BE2C (cell line): ENCODE data around the gene CYP27A1.

Source experiments
- DNase-seq: peaks from one replicate; pipeline ENCODE4 v3.0.0-alpha.2; 2020
- H3K27me3 ChIP-seq: fragments of 250-450 bp; sonication (Bioruptor Pico); 2 replicates; pipeline ENCODE4 v1.5.1; 2020; ENCODE audit warnings: mild to moderate bottlenecking
- H3K36me3 ChIP-seq: fragments of 250-450 bp; sonication (Bioruptor Pico); 2 replicates; pipeline ENCODE4 v1.5.1; 2020; ENCODE audit warnings: mild to moderate bottlenecking
- H3K4me1 ChIP-seq: fragments of 250-450 bp; sonication (Bioruptor Pico); 2 replicates; pipeline ENCODE4 v1.5.1; 2020
- H3K4me3 ChIP-seq: 2 replicates; pipeline ENCODE4 v1.5.1; 2011; ENCODE audit warnings: low read depth, low read length
- H3K9me3 ChIP-seq: fragments of 250-450 bp; sonication (Bioruptor Pico); 2 replicates; pipeline ENCODE4 v1.5.1; 2020
- TF ChIP-seq, protein P1 (sequence below): IDR thresholded peaks from 2 replicates; pipeline ENCODE4 v1.5.1; 2012; ENCODE audit warnings: mild to moderate bottlenecking, low read depth, low read length

CYP27A1 gene

DNA sequence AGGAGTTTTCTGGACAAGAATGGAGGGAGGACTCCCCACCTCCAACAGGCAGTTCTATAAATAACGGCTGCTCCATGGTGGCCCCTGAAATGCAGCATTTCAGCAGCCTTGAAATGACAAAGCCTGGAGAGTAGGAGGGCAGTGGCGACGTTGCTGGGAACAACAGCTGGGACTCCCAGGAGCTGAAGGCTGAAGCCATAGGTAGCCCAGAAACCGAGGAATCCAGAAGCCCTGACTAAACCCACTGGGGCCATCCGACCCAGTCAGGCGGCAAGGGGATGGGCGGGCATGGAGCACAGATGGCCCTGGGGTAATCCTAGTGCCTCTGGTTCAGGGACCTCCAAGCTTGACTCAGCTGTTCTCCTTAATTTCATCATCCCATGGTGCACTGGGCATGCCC is 40.7 kb downstream of the CYP27A1 start:
- Histone ChIP-seq H3K27me3 (no peaks in the 10 kb centered on the region), H3K36me3 (no peaks in the 10 kb centered on the region), H3K4me3 (no peak overlapping the region), H3K9me3 (no peaks in the 10 kb centered on the region), H3K4me1 (no peaks in the 10 kb centered on the region)
- no peak for DNase-seq
- TF ChIP-seq, protein P1, sequence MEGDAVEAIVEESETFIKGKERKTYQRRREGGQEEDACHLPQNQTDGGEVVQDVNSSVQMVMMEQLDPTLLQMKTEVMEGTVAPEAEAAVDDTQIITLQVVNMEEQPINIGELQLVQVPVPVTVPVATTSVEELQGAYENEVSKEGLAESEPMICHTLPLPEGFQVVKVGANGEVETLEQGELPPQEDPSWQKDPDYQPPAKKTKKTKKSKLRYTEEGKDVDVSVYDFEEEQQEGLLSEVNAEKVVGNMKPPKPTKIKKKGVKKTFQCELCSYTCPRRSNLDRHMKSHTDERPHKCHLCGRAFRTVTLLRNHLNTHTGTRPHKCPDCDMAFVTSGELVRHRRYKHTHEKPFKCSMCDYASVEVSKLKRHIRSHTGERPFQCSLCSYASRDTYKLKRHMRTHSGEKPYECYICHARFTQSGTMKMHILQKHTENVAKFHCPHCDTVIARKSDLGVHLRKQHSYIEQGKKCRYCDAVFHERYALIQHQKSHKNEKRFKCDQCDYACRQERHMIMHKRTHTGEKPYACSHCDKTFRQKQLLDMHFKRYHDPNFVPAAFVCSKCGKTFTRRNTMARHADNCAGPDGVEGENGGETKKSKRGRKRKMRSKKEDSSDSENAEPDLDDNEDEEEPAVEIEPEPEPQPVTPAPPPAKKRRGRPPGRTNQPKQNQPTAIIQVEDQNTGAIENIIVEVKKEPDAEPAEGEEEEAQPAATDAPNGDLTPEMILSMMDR = no peak

DNA sequence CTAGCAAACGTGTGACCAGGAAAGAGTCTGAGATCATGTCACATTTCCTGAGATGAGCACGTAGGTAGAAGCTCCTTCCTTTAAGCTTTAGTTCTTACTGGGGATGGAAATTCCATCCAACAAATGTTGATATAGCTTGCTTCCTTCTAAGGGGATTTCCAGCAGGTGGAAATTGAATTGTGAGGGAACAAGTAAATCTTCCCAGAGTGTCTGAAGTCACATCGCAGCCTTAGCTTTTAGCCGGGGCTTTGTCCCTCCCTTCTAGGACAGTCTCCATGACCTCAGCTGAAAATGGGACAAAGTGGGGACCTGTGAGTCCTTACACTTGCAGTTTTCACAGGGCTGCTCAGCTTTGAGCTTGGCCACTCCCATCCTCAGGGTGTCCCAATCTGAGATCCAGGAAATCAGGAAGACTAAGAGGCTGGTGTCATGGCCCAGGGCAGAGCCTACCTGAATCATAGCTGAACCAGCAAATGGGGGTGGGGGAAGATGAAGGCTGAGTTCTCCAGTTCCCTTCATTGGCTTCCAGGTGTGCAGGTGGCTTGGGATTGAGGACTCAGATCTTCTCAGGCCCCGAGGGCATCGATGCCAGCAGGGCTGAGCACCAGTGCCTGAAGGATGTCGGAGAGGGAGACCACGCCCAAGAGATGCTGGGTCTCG is 41.4 kb downstream of the CYP27A1 start:
- Histone ChIP-seq H3K36me3 (no peaks in the 10 kb centered on the region), H3K27me3 (no peaks in the 10 kb centered on the region), H3K4me1 (no peaks in the 10 kb centered on the region), H3K9me3 (no peaks in the 10 kb centered on the region), H3K4me3 (no peak overlapping the region)
- TF ChIP-seq, protein P1 = no peak
- no peak for DNase-seq

DNA sequence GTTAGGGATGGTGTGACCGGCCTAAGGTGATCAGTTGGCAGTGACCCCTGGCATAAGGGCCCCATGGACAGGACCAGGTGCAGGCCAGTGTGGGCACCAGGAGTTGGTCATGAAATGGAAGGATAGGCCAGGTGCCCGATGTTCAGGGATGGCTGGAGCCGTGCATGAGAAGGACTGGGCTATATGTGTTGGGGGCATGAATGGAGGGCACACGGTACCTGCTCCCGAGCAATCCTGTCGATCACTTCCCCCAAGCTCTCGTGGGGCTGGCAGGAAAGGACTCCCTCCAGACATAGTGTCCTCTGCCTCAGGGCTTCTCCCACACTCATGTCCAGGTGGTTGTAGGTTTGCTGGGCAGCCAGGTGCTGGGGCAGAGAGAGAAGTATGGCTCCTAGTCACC is 42.1 kb downstream of the CYP27A1 start:
- no peaks in the 10 kb centered on the region for H3K27me3 ChIP-seq
- no peaks in the 10 kb centered on the region for H3K9me3 ChIP-seq
- no peaks in the 10 kb centered on the region for H3K36me3 ChIP-seq
- DNase-seq = no peak
- TF ChIP-seq, protein P1 = no peak
- no peak overlapping the region for H3K4me3 ChIP-seq
- no peaks in the 10 kb centered on the region for H3K4me1 ChIP-seq

DNA sequence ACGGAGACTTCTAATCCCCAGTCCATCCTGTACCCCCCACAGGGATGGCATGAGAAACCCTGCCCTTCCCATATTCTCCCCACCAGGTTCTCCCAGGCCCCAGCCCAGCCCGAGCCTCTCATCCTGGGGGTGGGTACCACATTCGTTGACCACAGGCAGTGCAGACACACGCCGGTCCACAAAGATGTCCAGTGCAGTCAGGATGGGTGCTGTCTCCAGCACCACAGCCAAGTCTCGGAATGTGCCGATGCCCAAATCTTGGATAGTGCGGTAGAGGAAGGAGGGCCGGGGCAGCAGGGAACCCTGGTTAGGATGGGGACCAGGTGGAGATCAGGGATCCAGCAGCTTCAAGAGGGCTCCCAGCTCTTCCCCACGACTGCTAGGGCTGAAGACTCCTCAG is 44.8 kb downstream of the CYP27A1 start:
- Histone ChIP-seq H3K4me3 (no peak overlapping the region), H3K4me1 (peaks cover 3% of the 10 kb centered on the region), H3K9me3 (no peaks in the 10 kb centered on the region), H3K36me3 (no peaks in the 10 kb centered on the region), H3K27me3 (no peaks in the 10 kb centered on the region)
- no peak for DNase-seq
- TF ChIP-seq, protein P1 = no peak

DNA sequence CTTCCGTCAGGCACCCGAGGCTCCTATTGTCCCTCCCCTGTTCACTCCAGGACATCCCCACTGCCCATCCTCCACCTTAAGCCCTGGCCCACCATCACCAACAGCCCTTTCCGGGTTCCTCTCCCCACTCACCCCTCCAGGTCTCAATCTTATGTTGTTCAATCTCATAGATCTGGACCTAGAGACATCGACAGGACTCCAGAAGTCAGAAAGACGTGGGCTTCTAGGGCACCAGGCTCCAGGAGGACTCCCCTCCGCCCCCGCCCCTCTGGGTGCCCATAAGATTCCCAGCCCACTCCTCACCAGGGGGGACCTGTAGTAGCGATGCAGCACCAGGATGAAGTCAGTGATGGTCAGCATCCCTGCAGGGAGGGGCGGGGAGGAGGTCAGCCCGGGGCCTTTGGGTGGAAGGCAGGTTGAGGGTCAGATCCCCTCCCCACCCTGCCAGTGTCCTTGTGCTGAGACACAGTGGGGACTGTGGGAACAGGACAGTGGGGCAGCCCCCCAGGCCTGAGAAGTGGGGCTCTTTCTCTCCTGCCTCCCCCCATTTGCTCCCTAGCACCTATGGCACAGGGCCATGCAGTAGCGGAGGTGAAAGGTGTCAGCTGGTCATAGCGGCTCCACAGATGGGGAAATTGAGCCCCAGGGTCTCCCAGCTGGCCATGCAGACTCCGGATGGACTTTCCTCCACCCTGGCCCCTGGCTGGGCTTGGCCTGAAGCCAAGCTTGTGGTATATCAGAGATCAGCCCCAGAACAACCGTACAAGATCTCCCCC is 45.9 kb downstream of the CYP27A1 start:
- no peaks in the 10 kb centered on the region for H3K27me3 ChIP-seq
- TF ChIP-seq, protein P1 = no peak
- no peak overlapping the region for H3K4me3 ChIP-seq
- no peaks in the 10 kb centered on the region for H3K9me3 ChIP-seq
- peaks cover 5% of the 10 kb centered on the region for H3K4me1 ChIP-seq
- DNase-seq = no peak
- H3K36me3 ChIP-seq = no peaks in the 10 kb centered on the region

DNA sequence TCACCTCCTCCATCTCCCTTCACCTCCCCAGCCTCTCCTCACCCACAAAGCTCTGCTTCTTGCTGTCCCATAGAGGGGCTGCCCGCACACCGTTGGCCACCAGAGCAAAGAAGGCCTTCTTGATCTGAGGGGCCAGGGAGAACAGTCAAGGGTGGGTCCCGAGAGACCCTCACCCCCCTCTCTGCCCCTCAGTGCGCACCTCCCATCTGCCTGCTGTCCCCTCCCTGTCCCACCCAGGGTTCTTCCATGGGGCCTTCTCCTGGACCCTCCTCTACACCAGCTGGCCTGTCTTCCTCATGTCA is 46.5 kb downstream of the CYP27A1 start:
- Histone ChIP-seq H3K4me1 (peaks cover 5% of the 10 kb centered on the region), H3K9me3 (no peaks in the 10 kb centered on the region), H3K36me3 (no peaks in the 10 kb centered on the region), H3K27me3 (no peaks in the 10 kb centered on the region), H3K4me3 (no peak overlapping the region)
- TF ChIP-seq, protein P1 = no peak
- DNase-seq = no peak
